Esophagus squamous epithelium (tissue), 5 donors: ENCODE data around the gene ZNF143. TPM values are rescaled to one million over a fixed set of nuclear protein-coding genes. Genes with fewer than 3 reads are reported as not detected.

ENCODE experiments used
- DNase-seq: peaks from one replicate; lab custom pipeline; 2025; lab: John Stamatoyannopoulos, UW
- H3K27ac ChIP-seq, 4 donors: fragments of 200-600 bp; sonication (generic); one replicate each; pipeline ENCODE4 v1.5.1; 2016 to 2019; ENCODE audit warnings: mild to moderate bottlenecking in 1 of 4
- H3K27me3 ChIP-seq, 4 donors: fragments of 200-600 bp; sonication (generic); 1 replicate in 3 of 4; 2 replicates in 1 of 4; pipeline versions ENCODE4 v1.5.1 to v1.6.0; 2017 to 2021; ENCODE audit warnings: antibody characterized with exemption in 1 of 4
- H3K36me3 ChIP-seq, 3 donors: fragments of 200-600 bp; sonication (generic); one replicate each; pipeline ENCODE4 v1.5.1; 2016 to 2019
- H3K4me1 ChIP-seq, 3 donors: fragments of 200-600 bp; sonication (generic); one replicate each; pipeline ENCODE4 v1.5.1; 2017 to 2019
- H3K4me3 ChIP-seq, 4 donors: fragments of 200-600 bp; sonication (generic); 1 replicate in 3 of 4; 2 replicates in 1 of 4; pipeline ENCODE4 v1.5.1; 2016 to 2019; ENCODE audit warnings: mild to moderate bottlenecking in 2 of 4, moderate library complexity in 1 of 4
- H3K9me3 ChIP-seq, 3 donors: fragments of 200-600 bp; sonication (generic); one replicate each; pipeline ENCODE4 v1.5.1; 2016 to 2019
- POLR2A ChIP-seq, 4 donors: fragments of 450-650 bp; IDR thresholded peaks; one replicate each; pipeline ENCODE4 v1.6.1; 2017; ENCODE audit warnings: antibody characterized with exemption in 4 of 4, mild to moderate bottlenecking in 4 of 4, moderate library complexity in 3 of 4
- WGBS, 2 donors: methylation state at CpG; one replicate each; pipeline ENCODE4 v1.1.5; 2018; 5-methylcytosine and 5-hydroxymethylcytosine counted together
- intact Hi-C: fragments of 100-400 bp; cut with DNase I; formaldehyde crosslinking; loops from one replicate; pipeline ENCODE4 v1.15.0; 2022
- small RNA-seq, 4 donors: library from RNA; depleted of rRNA; stranded (forward); fragments of <200 nt; gene quantifications; one replicate each; pipeline ENCODE3, GENCODE V24; 2016
- total RNA-seq, 4 donors: library from RNA; depleted of rRNA; stranded (reverse); fragments of >200 nt; gene quantifications; one replicate each; pipeline ENCODE4 v1.1.0, GENCODE V29; 2016
- TF ChIP-seq, protein P1 (sequence below), 6 experiments: fragments of 450-650 bp in 4 of 6; fragments of 200-600 bp in 2 of 6; sonication (generic) in 2 of 6; IDR thresholded peaks; one replicate each; pipeline ENCODE4 v1.5.1; 2016 to 2019; ENCODE audit warnings: antibody characterized with exemption in 6 of 6, mild to moderate bottlenecking in 4 of 6, moderate library complexity in 4 of 6
- donor health status: DM: yes; HTN: yes; CAD: no.

ZNF143 gene
- total RNA-seq, 4 donors from 2014 or later = 9.7 to 26.1 (median 16.6) TPM

GRCh38 chr11:9575260-9576240 is 114.7 kb downstream of the ZNF143 start:
- intact Hi-C loops = no loop called here
- no peak for DNase-seq
- Histone ChIP-seq H3K36me3 (peaks cover 0 to 26% (median 8%) of the 10 kb centered on the region in 3 donors), H3K27me3 (no peaks in the 10 kb centered on the region), H3K9me3 (no peaks in the 10 kb centered on the region), H3K27ac (peak overlapping the region; percentile 92 to 99 (median 98)), H3K4me3 (peak overlapping the region; percentile 69 to 94 (median 72)), H3K4me1 (peaks cover 8 to 63% (median 9%) of the 10 kb centered on the region in 3 donors)
- 1 to 5% methylated on average over 17 of the region's 17 CpGs for WGBS, 2 donors
- TF ChIP-seq POLR2A (IDR thresholded peaks at IDR 0.05) = peak in 2 of 4 donors; percentile 42 to 61
- TF ChIP-seq, protein P1, sequence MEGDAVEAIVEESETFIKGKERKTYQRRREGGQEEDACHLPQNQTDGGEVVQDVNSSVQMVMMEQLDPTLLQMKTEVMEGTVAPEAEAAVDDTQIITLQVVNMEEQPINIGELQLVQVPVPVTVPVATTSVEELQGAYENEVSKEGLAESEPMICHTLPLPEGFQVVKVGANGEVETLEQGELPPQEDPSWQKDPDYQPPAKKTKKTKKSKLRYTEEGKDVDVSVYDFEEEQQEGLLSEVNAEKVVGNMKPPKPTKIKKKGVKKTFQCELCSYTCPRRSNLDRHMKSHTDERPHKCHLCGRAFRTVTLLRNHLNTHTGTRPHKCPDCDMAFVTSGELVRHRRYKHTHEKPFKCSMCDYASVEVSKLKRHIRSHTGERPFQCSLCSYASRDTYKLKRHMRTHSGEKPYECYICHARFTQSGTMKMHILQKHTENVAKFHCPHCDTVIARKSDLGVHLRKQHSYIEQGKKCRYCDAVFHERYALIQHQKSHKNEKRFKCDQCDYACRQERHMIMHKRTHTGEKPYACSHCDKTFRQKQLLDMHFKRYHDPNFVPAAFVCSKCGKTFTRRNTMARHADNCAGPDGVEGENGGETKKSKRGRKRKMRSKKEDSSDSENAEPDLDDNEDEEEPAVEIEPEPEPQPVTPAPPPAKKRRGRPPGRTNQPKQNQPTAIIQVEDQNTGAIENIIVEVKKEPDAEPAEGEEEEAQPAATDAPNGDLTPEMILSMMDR (IDR thresholded peaks at IDR 0.05) = no peak

DNA sequence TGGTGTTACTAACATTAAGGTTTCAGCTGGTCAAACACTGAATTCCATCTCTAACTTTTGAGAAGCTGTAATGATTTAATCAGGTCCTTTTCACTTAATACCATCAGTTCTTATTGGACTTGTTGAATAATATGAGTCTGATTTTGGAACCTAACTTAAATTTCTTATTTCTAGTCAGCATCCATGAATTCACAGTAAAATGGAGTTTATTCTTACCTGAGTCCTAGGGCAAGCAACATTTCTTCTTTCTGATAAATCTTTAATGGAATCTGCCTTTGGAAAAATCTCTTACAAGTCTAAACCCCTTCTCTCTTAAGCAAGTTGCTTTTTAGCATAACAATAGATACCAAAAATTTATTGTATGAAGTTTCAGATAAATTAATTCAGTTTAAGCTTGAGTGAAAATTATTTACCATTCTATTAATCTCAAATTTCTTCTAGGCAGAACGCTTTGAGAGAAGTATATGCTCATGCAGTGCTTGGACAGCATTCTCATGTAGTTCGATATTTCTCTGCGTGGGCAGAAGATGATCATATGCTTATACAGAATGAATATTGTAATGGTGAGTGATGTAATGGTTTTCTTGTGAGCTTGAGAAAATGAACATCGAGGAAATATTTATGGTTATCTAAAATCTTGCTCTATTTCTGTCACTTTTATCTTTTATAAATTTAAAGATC is 116.0 kb downstream of the ZNF143 start:
- no peak for DNase-seq
- 22 to 27% methylated on average over 4 of the region's 4 CpGs for WGBS, 2 donors
- H3K36me3 ChIP-seq = peaks cover 0 to 39% (median 8%) of the 10 kb centered on the region in 3 donors
- peaks cover 6 to 52% (median 9%) of the 10 kb centered on the region in 3 donors for H3K4me1 ChIP-seq
- peak overlapping the region; percentile 69 to 94 (median 72) for H3K4me3 ChIP-seq
- peak overlapping the region; percentile 71 to 99 (median 98) for H3K27ac ChIP-seq
- no peaks in the 10 kb centered on the region for H3K27me3 ChIP-seq
- TF ChIP-seq, protein P1 (IDR thresholded peaks at IDR 0.05) = no peak
- TF ChIP-seq POLR2A (IDR thresholded peaks at IDR 0.05) = no peak
- H3K9me3 ChIP-seq = no peaks in the 10 kb centered on the region
- intact Hi-C loops = no loop called here

GRCh38 chr11:9577556-9577955 is 116.7 kb downstream of the ZNF143 start:
- no peaks in the 10 kb centered on the region for H3K27me3 ChIP-seq
- peaks cover 0 to 44% (median 5%) of the 10 kb centered on the region in 3 donors for H3K4me1 ChIP-seq
- DNase-seq = no peak
- H3K4me3 ChIP-seq = peak overlapping the region in 3 of 4 donors; percentile 69 to 94 (median 71)
- peak overlapping the region; percentile 71 to 99 (median 98) for H3K27ac ChIP-seq
- H3K36me3 ChIP-seq = peaks cover 0 to 46% (median 8%) of the 10 kb centered on the region in 3 donors
- no peaks in the 10 kb centered on the region for H3K9me3 ChIP-seq
- no peak for TF ChIP-seq POLR2A (IDR thresholded peaks at IDR 0.05)
- TF ChIP-seq, protein P1 (IDR thresholded peaks at IDR 0.05) = no peak
- 25 to 37% methylated on average over 7 of the region's 7 CpGs for WGBS, 2 donors
- intact Hi-C loops = no loop called here

Small RNA genes within 50 kb of the gene (small RNA-seq; reads per million reads assigned to genes)
- gene RF01210 = 0 to 0.27 (median 0) reads per million in 4 donors
- 59.5 to 111 (median 99.8) reads per million in 4 donors for gene SNORA23

Other genes with a start within 250 kb of the ZNF143 start
- gene DENND5A, start 195.7 kb upstream of the ZNF143 start, total RNA-seq = 10 to 100 TPM; 13.8 to 56.3 (median 23.4) TPM
- 10 to 100 TPM; 27.6 to 49.6 (median 34.9) TPM for gene TMEM41B, start 146.4 kb upstream of the ZNF143 start, total RNA-seq
- gene IPO7, start 76.4 kb upstream of the ZNF143 start, total RNA-seq = 100 to 1,000 TPM in 2 of 4 donors, 10 to 100 TPM in 2; 34.8 to 118 (median 86.8) TPM
- 10 to 100 TPM; 20.1 to 38.7 (median 36.5) TPM for gene WEE1, start 112.7 kb downstream of the ZNF143 start, total RNA-seq
- gene SWAP70, start 203.1 kb downstream of the ZNF143 start, total RNA-seq = 10 to 100 TPM; 15.1 to 27.5 (median 17.7) TPM